Measurements from ENCODE around the gene CASK.
A peak's percentile ranks its signal among the peaks of the same experiment; 100 is the strongest.
"Not testable (repeated sequence)": the region's sequence is repeated elsewhere in the genome, so short reads cannot be mapped to it uniquely, and the experiment has no call there.

CASK gene

DNA sequence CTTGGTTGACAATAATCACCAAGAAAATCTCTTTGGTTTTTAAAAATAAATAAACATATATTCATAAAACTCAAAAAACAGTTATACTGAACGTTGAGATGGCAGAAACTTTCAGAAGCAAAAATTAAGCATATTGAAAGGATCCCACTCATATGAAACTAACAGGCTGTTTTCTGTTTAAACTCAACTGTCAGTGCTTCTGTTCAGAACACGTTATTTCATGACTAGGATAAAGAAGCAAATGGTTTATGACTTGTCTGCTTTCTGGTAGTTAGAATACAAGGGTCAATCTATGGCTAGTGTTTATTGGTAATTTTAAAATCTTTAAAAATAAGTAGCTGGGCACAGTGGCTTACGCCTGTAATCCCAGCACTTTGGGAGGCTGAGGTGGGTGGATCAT lies 195.2 kb downstream of the CASK start:
- no peak for DNase-seq

GRCh38 chrX:41723826-41724225 lies 199.5 kb downstream of the CASK start, which contains the start of gene GPR82:
TSS of gene GPR82 (plus strand) at chrX:41724181. CDS start at chrX:41727027, 2,846 bp downstream.
- DNase-seq, result no peak

DNA sequence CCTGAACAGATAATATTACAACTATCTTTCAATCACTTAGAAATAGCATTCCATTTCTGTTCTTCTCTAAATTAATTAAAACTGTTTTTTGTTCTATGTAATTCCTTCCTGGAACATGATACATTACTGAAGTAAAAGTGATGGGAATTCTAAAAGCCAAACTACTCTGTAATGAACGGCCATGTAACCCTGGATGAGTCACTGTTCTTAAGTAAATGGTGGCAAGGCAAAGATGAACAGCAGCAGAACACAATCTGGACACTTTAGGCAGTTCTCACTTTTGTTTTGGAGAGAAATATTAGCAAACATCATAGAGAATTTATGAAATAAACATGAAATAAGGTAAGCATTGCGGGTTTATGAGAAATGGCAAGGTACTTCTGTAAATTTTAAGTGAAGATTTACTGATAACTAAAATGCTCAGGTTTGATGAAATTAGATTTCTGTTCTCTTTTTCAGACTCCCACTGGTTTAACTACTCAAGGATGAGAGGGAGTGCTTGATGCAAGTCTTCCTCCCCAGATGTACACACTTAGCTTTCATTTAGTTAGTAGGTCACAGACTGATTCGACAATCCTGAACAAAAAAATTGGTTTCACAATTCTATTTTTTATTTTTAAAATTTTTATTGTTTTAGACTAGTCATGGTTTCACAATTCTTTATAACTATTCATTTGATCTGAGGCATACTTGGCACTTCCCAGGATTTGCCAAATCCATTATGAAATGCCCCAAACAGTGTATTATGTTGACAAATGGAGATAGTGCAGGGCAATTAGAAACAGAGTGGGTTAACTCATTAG lies 200.3 kb downstream of the CASK start:
- no peak for DNase-seq

DNA sequence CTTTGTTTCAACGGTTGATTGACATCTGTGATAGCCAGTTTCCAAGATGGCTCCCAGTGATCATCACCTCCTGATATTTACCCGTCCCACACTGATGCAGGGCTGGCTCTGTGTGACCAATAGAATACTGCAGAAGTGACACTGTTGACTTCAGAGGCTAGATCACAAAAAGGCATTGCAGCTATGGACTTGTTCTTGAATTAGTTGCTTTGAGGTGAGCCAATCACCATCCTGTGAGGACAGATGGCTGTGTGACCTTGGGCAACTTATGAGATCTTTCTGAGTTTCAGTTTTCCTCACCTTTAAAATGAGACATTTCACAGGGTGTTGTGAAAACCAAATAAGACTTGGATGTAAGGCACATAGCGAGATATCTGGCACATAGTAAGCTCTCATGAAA lies 201.1 kb downstream of the CASK start:
- no peak for DNase-seq

- no peak for DNase-seq
Measured at GRCh38 chrX:41721590-41721989, 201.8 kb downstream of the CASK start.

- DNase-seq, result peak; percentile 68
Measured at GRCh38 chrX:41720125-41720779, 203.1 kb downstream of the CASK start.

GRCh38 chrX:41719610-41720009 lies 203.7 kb downstream of the CASK start:
- DNase-seq, result not testable (repeated sequence)

DNA sequence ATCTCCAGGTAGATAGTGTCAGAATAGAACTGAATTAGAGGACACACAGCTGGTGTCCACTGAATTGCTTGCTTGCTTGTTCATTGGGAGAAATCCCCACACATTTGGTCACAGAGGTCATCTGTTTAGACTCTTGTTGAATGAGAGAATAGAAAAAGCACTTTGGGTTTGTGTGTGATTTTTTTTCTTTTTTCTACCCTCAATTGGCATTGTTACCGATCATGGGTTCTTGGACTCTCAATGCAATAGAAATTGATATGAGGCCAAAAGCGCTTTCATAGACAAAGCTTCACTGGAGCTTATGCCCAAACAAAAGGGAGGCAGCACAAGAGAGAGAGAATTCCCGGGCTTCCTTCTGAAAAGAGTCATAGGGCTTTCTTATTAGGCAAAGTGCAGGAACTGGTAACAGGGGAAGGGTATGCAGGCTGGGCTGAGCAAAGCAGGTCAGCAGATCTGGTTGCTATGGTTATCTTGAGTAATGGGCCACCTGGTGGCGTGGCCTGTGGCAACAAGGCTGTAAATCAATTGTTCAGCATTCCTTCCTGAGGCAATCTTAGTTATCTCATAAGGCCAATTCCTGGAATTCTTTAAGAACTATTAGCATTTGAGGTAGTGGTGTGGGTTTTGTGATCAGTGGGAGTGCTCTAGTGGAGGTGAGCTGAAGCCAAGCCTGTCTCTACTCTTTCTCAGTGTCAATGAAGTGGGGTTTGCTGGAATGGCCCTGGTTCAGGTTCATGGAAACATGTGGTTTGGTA lies 204.7 kb downstream of the CASK start:
- DNase-seq, result no peak

GRCh38 chrX:41716767-41717473 lies 206.4 kb downstream of the CASK start:
- DNase-seq, result no peak

GRCh38 chrX:41716222-41716621 lies 207.1 kb downstream of the CASK start:
- no peak for DNase-seq

DNA sequence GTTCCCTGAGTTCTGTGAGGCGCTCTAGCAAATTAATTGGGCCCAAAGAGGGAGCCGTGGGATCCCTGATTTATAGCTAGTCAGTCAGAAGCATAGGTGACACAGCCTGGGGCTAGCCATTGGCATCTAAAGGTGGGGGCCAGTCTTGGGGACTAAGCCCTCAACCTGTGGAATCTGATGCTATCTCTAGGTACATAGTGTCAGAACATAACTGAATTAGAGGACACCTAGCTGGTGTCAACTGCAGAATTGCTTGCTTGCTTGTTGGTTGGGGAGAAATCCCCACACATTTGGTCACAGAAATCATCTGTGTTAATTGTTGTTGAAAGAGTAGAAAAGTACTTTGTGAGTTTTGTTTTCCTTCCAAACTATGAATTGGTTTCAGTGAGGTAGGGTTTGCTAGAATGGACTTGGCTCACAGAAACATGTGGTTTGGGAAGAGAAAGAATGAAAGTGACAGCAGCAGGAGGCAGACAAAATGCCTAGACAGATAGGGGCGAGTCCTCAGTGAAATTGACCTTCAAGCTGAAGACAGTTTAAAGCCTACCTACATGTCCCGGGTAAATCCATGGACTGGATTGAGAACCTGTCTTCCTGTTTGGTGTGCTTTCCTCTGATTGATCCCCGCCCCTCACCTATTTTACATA lies 212.2 kb downstream of the CASK start:
- DNase-seq, result no peak

DNA sequence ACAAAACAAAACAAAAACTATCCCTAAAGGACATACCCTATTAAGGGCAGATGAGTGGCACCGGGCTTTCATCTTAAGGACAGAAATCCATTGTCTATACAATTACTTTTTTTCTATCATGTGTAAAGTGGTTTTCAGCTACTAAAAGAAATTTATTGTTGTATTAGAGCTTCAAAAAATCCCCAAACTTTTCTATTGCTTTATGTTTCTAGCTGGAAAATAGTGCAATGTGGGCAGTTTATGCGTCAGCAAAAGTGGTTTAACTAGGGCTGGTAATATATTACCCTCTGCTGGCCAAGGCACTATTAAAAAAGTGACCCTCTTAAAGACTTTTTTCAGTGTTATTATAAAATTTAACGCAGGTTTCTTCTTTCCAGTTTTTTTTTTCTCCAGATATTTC lies 214.9 kb downstream of the CASK start:
- DNase-seq, result no peak

DNA sequence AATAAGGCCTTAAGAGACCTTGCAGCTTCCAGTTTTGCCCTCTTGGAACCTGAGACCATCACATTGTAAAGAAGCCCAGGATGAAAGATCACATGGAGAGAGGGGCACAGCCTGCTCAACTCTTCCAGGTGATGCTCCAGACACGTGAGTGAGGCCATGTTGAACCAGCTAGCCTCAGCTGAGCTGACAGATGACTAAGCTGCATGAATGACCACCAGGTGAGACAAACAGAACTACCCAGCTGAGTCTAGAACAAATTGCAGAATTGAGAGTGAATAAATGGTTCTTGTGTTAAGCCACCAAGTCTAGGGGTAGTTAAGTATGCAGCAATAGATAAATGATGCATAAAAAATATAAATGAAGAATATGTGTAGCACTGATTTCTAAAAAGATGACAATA lies 216.1 kb downstream of the CASK start:
- DNase-seq, result no peak

GRCh38 chrX:41705680-41706374 lies 217.5 kb downstream of the CASK start:
- no peak for DNase-seq

DNA sequence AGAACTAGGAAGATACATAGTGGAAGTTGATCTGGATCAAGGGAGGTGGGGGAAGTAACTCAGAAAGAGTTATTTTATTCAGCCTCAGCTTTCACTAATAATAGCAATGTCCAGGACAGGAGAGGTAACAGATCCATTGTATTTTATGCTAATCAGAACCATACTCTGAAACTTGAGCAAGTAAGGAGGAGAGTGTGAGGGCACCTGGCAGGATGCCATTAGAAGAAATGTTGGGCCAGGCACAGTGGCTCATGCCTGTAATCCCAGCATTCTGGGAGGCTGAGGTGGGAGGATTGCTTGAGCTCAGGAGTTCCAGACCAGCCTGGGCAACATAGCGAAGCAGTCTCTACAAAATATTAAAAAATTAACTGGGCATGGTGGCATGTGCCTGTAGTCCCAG lies 218.3 kb downstream of the CASK start:
- DNase-seq, result no peak

GRCh38 chrX:41703574-41704029 lies 219.8 kb downstream of the CASK start:
- no peak for DNase-seq

GRCh38 chrX:41695426-41695825 lies 227.9 kb downstream of the CASK start:
- DNase-seq, result no peak

- DNase-seq, result no peak
Measured at GRCh38 chrX:41693024-41693423, 230.3 kb downstream of the CASK start.

DNA sequence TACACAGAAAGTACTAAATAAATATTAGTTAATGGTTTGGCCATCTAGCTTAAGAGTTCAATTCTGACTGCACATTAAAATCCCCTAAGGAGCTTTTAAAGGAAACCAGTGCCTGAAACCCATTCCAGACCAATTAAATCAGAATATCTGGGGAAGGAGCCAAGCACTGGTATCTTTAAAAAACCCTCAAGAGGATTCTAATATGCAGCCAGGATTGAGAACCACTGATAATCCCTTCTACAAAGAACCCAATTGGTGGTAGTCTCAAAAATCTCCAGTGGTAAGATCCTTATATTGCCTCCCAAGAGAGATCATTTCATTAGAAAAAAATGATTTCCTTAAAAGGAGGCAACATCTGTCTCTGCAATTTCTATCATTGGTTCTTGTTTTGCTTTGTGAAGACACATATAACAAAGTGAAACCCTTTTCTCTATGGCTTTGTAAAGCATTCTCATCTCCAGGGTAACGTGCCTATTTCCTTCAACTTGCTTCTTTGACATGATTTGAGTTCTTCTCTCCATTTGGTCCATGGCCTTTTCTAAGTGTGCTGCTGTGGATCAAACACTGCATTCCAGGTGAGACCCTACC lies 231.1 kb downstream of the CASK start:
- DNase-seq, result no peak

GRCh38 chrX:41689711-41690110 lies 233.6 kb downstream of the CASK start:
- no peak for DNase-seq

- DNase-seq, result peak; percentile 31
Measured at GRCh38 chrX:41688835-41689234, 234.5 kb downstream of the CASK start, which contains the start of gene GPR34. TSS of gene GPR34 (plus strand) at chrX:41688973. CDS start at chrX:41695634, 6,661 bp downstream.
